ENCODE measurements around the gene CCDC188.

Gene CCDC188

GRCh38 chr22:20150381-20151275 is at the start of gene CCDC188:
CCDC188 (minus strand) TSS chr22:20151055; CDS start chr22:20150986, 69 bp downstream.
- DNase-seq (ENCODE audit: low read depth in 2 of 2), result no peak

- DNase-seq (ENCODE audit: low read depth in 2 of 2), result no peak
These were observed 49.1 kb upstream of the CCDC188 start for GRCh38 chr22:20199906-20200305.

GRCh38 chr22:20199413-20199842 is 48.6 kb upstream of the CCDC188 start:
- no peak for DNase-seq (ENCODE audit: low read depth in 2 of 2)

DNA sequence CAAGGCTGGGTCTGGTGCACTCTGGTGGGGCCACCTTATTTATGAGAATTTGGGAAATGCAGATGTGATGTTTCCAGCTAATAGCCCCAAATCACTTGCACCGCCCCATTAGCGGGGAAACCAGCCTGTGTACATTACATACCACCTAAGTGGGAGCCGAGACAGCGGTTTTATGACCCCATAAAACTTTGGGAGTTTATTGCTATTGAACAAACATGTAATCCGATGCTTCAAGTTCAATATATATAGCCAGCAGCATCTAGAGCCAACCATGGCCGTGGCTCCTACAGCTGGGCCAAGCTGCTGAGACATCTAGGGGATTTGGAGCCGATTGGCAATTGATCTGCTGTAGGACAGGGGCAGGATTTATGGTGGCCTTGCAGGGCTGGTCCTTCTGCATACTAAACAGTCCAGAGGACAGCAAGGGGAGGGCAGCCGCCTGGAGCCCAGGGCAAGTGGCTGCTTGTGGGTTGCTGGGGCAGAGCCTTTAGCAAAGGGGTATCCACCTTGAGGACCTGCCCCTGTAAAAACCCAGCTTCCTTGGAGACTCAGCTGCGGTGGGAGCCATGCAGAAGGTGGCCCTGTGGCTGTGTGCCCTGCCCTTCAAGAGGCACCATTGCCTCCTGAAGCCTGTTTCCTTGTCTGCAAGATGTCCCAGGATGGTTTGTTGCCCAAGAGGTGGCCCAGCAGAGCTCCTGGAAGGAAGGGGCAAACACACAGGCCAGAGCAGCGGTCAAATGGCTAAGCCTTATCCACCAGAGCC is 47.9 kb upstream of the CCDC188 start:
- no peak for DNase-seq (ENCODE audit: low read depth in 2 of 2)

DNA sequence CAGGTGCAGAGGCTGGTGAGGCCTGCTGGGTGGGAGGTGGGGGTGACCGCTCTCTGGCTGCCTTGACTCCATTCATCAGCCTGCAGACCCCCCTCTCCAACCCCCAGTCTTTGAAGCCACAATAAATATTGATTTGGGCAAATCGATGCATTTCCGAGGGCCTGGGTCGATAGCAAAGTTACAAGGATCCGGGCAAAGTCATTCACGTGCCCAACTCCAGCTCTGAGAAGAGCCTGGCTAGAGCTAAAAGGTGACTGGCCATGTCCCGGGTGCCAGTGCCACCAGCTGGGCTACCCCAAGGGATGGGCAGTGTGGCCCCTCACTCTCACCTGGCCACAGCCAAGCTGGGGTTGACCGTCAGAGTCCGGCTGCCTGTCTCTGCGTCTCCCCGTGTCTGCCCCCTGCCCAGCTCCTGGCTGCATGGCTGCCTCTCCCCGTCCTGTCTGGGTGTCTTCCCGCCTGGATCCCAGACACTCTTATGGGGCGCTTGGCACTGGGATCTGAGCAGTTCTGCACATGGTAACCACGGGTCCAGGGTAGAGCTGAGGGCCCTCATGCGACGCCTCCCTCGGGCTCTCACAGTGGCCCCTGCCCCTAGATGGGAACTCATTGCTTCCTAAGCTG is 46.7 kb upstream of the CCDC188 start:
- no peak for DNase-seq (ENCODE audit: low read depth in 2 of 2)

DNA sequence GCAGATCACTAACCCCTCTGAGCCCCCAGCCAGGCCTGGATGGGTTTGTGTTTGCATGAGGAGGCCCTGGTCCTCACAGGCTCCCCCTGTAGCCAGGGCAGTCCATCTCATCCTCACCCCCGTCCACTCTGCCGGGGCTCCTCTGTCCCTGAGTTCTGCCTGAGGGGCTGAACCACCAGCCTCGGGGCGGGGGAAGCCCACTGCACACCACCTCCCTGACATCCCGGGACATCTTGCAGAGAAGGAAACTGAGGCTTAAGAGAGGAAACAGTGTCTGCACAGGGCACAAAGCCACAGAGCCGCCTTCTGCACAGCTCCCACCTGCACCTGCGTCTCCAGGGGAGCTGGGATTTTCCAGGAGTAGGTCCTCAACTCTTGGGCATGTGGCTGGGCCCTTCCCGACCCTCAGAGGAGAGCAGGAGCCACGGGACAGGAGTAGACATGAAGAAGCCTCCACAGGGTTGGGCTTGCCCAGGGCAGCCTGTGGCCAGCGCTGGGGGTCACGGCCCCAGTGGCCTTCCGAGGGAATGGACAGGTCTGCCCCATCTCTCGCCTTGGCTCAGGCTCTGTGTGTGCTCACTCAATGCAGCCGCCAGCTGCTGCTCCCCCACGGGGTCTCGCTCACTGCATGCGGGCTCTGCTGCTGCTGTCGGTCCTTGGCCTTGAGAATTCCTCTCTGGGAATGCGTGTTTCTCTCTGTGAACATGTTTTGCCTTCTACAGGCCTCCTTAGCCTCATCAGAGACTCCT is 45.4 kb upstream of the CCDC188 start:
- no peak for DNase-seq (ENCODE audit: low read depth in 2 of 2)

- DNase-seq (ENCODE audit: low read depth in 2 of 2), result no peak
These were observed 44.1 kb upstream of the CCDC188 start for GRCh38 chr22:20194681-20195593.

- DNase-seq (ENCODE audit: low read depth in 2 of 2), result no peak
These were observed 43.1 kb upstream of the CCDC188 start for GRCh38 chr22:20193761-20194494.

GRCh38 chr22:20192972-20193760 is 42.3 kb upstream of the CCDC188 start:
- no peak for DNase-seq (ENCODE audit: low read depth in 2 of 2)

DNA sequence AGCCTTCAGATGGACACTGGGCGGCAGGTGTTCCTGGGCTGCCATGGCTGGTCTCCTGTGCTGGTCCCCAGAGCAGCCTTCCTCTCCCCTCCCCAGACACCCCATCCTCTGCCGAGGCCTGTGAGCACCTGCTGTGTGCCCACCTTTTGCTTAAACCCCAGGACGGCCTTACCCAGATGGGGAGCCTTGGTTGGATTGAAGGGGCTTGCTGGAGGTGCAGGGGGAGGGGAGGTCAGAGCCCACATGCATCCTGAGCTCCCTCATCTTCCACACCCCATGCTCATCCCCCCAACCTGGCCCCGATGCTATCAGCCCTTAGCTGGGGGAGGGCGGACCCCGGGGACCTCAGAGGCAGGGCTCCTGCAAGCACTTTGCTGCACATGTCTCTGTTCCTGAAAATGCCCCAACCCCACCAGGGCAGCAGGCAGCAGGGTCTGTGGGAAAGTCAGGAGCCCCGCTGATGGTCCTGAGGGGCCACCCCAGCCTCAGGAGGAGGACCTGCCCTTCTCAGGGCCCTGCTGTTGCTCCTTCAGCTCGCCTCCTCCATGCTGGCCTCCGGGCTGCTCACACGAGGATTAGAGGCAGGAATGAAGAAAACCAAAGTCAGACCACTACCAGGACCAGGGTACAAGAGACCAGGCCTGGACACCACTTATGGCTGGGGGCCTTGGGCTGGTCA is 41.6 kb upstream of the CCDC188 start:
- DNase-seq (ENCODE audit: low read depth in 2 of 2), result no peak

DNA sequence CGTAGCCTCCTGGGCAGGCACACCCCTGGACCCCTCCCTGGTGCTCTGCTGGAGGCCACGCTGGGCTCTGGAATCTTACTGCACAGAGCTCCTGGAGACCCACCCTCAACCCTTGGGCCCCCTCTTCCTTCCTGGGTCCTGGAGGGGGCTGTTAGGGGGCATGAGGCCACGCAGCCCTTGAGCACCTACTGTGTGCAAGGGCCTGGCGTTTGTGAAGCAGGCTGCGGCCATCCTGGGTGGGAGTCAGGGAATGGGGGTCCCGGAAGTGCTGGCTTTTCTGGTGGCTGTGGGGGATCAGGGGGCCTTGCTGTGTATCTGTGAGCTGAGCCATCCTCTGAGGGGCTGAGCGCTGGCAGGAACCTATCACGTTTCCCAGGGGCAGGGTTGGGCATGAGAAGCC is 40.9 kb upstream of the CCDC188 start:
- DNase-seq (ENCODE audit: low read depth in 2 of 2), result no peak

DNA sequence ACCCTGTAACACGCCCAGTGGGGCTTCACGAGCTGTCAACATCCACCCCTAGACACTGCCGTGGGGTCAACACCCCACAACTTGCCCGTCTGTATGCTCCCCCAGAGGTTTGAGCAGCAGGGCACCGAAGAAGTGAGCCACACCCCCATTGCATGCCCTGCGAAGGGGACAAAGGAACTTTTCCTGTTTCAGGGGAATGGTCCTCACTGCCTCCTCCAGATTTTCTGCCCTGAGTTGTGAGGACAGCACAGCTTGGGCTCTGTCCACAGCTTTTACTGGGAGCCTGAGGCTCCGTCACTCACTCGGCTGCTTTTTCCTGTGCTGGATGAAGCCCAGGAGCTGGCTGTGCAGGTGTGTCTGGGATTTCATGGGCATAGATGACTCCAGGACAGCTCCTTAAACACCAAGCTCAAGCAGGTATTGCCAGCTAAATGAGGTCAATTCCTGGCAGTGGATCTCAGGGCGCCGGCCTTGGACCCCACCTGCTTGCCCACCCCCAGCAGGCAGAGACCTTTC is 40.2 kb upstream of the CCDC188 start:
- no peak for DNase-seq (ENCODE audit: low read depth in 2 of 2)

DNA sequence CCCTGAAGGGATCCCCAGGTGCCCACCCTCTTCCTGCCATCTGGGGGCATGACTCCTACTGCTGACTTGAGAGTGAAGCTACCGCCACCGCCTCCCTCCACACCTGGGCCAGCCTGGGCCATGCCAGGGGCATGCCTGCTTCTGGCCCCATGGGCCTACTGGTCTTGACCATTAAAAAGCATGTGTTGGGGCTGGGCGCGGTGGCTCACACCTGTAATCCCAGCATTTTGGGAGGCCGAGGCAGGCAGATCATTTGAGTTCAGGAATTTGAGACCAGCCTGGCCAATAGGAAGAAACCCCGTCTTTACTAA is 37.7 kb upstream of the CCDC188 start:
- DNase-seq (ENCODE audit: low read depth in 2 of 2), result no peak

- no peak for DNase-seq (ENCODE audit: low read depth in 2 of 2)
These were observed 37.1 kb upstream of the CCDC188 start for GRCh38 chr22:20187777-20188566.

GRCh38 chr22:20186871-20187546 is 36.2 kb upstream of the CCDC188 start:
- DNase-seq (ENCODE audit: low read depth in 2 of 2), result no peak

DNA sequence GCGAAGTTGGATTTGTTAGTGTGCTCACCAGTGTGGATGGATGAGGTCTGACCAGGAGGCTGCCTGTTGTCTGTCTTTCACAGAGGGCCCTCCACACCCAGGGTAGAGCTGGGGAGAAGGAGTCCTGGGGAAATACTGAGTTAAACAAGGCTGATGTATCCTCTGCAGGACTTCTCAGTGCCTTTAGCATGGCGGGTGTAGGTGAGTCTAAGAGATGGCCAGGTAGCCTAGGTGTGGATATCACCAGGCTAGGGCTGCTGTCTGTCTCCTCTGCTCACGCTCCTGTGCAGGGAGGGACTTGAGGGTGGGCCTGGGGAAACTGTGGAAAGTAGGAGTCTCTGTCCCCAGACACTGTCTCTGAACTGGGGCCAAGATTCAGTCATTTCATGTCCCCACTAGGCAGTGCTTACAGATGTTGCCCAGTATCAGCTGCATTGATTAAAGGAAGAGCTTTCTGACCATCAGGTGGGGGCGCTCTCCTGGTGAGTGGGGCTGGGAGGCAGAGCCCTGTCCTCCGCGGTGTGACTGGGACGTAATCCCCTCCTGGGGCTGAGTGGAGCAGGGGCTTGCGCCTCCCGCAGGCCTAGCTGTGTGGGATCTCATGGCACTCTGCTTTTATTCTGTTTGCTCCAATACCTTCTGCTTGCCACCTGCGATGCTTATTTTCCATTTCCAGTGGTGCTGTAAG is 35.5 kb upstream of the CCDC188 start:
- no peak for DNase-seq (ENCODE audit: low read depth in 2 of 2)

Data from stimulated activated CD4-positive, alpha-beta T cell treated with anti-CD3 and anti-CD28 coated beads, Interleukin-12 subunit alpha, Interleukin-12 subunit beta, amount 100 ng/mL, for 24 hours (primary cell).